MM.1S (cell line): ENCODE data around the gene XXYLT1.

ENCODE experiments used
- CTCF ChIP-seq: fragments of 300-600 bp; sonication (generic); IDR thresholded peaks from 2 replicates; pipeline ENCODE4 v1.5.1; 2016; ENCODE audit warnings: antibody characterized with exemption, low read length, mixed read lengths
- EZH2 ChIP-seq: fragments of 300-600 bp; sonication (generic); optimal IDR thresholded peaks from 2 replicates; pipeline ENCODE3; 2017; ENCODE audit warnings: low read depth, mild to moderate bottlenecking, antibody characterized with exemption, low read length, mixed read lengths
- EZH2phosphoT487 ChIP-seq: fragments of 300-600 bp; sonication (generic); IDR thresholded peaks from 2 replicates; pipeline ENCODE4 v1.6.1; 2018; ENCODE audit warnings: antibody characterized with exemption, low read length

DNA sequence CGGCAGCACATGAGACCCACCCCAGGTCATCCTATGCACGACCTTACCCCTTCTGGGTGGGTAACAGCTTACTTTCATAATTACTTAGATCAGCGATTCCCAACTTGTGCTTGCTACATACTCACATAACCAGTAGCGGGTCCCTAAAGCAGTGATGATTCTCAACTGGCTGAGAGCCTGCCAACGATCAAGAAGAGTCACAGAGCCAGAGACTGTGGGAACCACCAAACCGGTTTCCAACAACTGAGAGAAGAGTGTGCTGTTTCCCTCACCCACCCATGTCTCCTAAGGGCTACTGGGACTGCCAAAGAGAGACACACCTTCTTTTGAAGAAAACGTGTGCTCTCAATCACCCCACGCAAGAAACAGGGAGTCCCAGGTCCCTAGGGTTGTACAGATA is 12.0 kb upstream of the XXYLT1 start:
- TF ChIP-seq CTCF (no peak), EZH2phosphoT487 (no peak), EZH2 (no peak)
